GM21515 (cell line): ENCODE measurements around the gene PDE1C.

Experiments used
- ATAC-seq: cut with Tn5 transposase; IDR thresholded peaks from one replicate; pipeline ENCODE4 v1.9.1; 2021; ENCODE audit not compliant: unreplicated experiment

The PDE1C gene

DNA sequence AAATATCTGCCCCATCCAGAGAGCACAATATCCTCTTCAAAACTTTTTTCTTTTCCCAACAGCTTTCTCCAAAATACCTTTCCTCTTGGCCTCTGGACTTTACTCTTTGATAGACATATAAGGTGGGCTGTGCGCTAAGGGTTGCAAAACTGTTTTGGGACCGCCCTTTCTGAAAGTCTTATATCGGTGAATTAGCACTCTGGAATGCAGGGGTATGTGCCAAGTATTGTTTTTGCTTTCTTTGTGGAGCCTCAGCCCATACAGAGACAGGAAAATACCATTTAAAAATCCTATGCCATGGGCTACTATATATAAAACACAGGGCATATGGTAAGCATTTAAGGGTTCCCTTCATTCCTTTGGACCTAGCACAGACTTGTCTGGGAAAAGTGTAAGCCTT is 345.5 kb downstream of the PDE1C start:
- no peak for ATAC-seq

- ATAC-seq = no peak
Observed at GRCh38 chr7:31720366-31720765, 349.8 kb downstream of the PDE1C start.

DNA sequence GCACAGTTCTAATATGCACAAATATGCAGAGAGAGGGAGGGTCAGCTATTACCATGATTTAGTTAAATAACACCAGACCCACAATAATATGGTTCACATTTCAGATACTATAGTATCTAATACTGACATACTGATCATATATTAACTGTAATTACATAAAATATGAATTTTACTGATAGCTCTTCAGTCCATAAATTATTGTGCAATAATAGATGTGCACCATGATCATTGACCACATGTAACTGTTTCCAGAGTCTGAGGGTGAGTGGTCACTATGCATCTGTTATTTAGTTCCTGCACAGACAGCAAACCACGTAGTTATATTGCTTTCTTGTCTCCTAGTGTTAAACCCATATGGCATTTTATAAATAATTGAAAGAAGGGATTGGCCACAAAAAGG is 353.9 kb downstream of the PDE1C start:
- no peak for ATAC-seq

GRCh38 chr7:31710171-31710570 is 360.0 kb downstream of the PDE1C start:
- ATAC-seq = no peak

- ATAC-seq = no peak
Observed at GRCh38 chr7:31707089-31707488, 363.1 kb downstream of the PDE1C start.

- peak; percentile 58 for ATAC-seq
Observed at GRCh38 chr7:31705377-31705776, 364.8 kb downstream of the PDE1C start.

- no peak for ATAC-seq
Observed at GRCh38 chr7:31702354-31702753, 367.9 kb downstream of the PDE1C start.
